GM12878 (cell line): ENCODE measurements around the gene MSRB1. TPM values are rescaled to one million over a fixed set of nuclear protein-coding genes. Genes with fewer than 3 reads are reported as not detected.

Experiments used
- BCLAF1 ChIP-seq: fragments of 450-650 bp; IDR thresholded peaks from 2 replicates; pipeline ENCODE4 v1.6.1; 2017; ENCODE audit warnings: antibody characterized with exemption, mild to moderate bottlenecking, moderate library complexity
- CEBPB ChIP-seq, 2 experiments: fragments of 150-350 bp in 1 of 2; IDR thresholded peaks; 2 replicates each; pipeline ENCODE4 v1.6.1; 2012 to 2014; ENCODE audit warnings: low read depth in 2 of 2, low read length in 2 of 2, borderline replicate concordance in 1 of 2, inconsistent platforms in 1 of 2
- CHD2 ChIP-seq: IDR thresholded peaks from 2 replicates; pipeline ENCODE4 v1.6.1; 2011; ENCODE audit warnings: low read depth, low read length, improper control_type of control experiment, borderline replicate concordance
- E2F4 ChIP-seq: IDR thresholded peaks from 2 replicates; pipeline ENCODE4 v1.6.1; 2012; ENCODE audit warnings: low read depth, low read length, improper control_type of control experiment
- E2F8 ChIP-seq: fragments of 450-650 bp; IDR thresholded peaks from 2 replicates; pipeline ENCODE4 v1.6.1; 2018; ENCODE audit warnings: mild to moderate bottlenecking, low read depth, moderate library complexity; ENCODE audit not compliant: partially characterized antibody
- FOXM1 ChIP-seq: IDR thresholded peaks from 2 replicates; pipeline ENCODE4 v1.6.1; 2012; ENCODE audit warnings: low read depth, mild to moderate bottlenecking, inconsistent platforms, low read length, moderate library complexity
- IRF4 ChIP-seq: IDR thresholded peaks from 2 replicates; pipeline ENCODE4 v1.6.1; 2011; ENCODE audit warnings: low read depth, low read length
- JUND ChIP-seq: IDR thresholded peaks from 2 replicates; pipeline ENCODE4 v1.6.1; 2012; ENCODE audit warnings: low read depth, mild to moderate bottlenecking, low read length, improper control_type of control experiment, moderate library complexity
- LARP7 ChIP-seq: fragments of 450-650 bp; IDR thresholded peaks from 2 replicates; pipeline ENCODE4 v1.6.1; 2017; ENCODE audit warnings: mild to moderate bottlenecking
- MTA2 ChIP-seq: fragments of 450-650 bp; IDR thresholded peaks from 2 replicates; pipeline ENCODE4 v1.6.1; 2016; ENCODE audit warnings: low read depth, mild to moderate bottlenecking, moderate library complexity
- MTA3 ChIP-seq: IDR thresholded peaks from 2 replicates; pipeline ENCODE4 v1.6.1; 2012; ENCODE audit warnings: low read length, inconsistent platforms, borderline replicate concordance
- MXI1 ChIP-seq: fragments of 150-350 bp; IDR thresholded peaks from 2 replicates; pipeline ENCODE4 v1.6.1; 2011; ENCODE audit warnings: low read depth, mild to moderate bottlenecking, inconsistent platforms, low read length, improper control_type of control experiment
- RELB ChIP-seq: fragments of 450-650 bp; IDR thresholded peaks from 2 replicates; pipeline ENCODE4 v1.6.1; 2017; ENCODE audit warnings: low read depth, mild to moderate bottlenecking, moderate library complexity
- SIN3A ChIP-seq: IDR thresholded peaks from 2 replicates; pipeline ENCODE4 v1.6.1; 2012; ENCODE audit warnings: low read depth, low read length, improper control_type of control experiment
- SP1 ChIP-seq: IDR thresholded peaks from one replicate; pipeline ENCODE4 v1.6.1; 2011; ENCODE audit warnings: low read depth, low read length
- STAT3 ChIP-seq: IDR thresholded peaks from 2 replicates; pipeline ENCODE4 v1.6.1; 2011; ENCODE audit warnings: low read depth, low read length, improper control_type of control experiment
- ZBTB4 ChIP-seq: fragments of 450-650 bp; formaldehyde crosslinking; IDR thresholded peaks from 2 replicates; pipeline ENCODE4 v1.4.0; 2022; ENCODE audit warnings: mild to moderate bottlenecking, moderate library complexity
- ZNF622 ChIP-seq: fragments of 450-650 bp; IDR thresholded peaks from 2 replicates; pipeline ENCODE4 v1.6.1; 2017; ENCODE audit warnings: mild to moderate bottlenecking, inconsistent platforms
- polyA plus RNA-seq, 11 experiments: library from polyadenylated mRNA; depleted of rRNA in 4 of 11; unstranded in 6 of 11; stranded (reverse) in 5 of 11; fragments of >200 nt; fragmentation: Nextera tagmentation in 4 of 11; fragmentation: Illumina TruSeq in 1 of 11; extraction: Ambion mirVana in 4 of 11; extraction: Trizol in 1 of 11; gene quantifications; 1 replicate in 1 of 11; 2 replicates in 10 of 11; pipeline versions ENCODE4 v1.2.1 to v1.2.3, GENCODE V29; 2011 to 2016; ENCODE audit warnings: inconsistent platforms in 2 of 11, missing spikeins in 2 of 11, low read depth in 1 of 11
- total RNA-seq, 4 experiments: library from RNA; depleted of rRNA in 3 of 4; stranded (reverse); fragments of >200 nt in 3 of 4; fragmentation: Illumina TruSeq in 1 of 4; extraction: Trizol in 1 of 4; gene quantifications; 2 replicates each; pipeline versions ENCODE4 v1.2.1 to v1.2.3, GENCODE V29; 2013 to 2021

Gene MSRB1
- total and polyA plus RNA-seq, 10 of the 15 experiments (the other 5 are each of a cell fraction or from before 2014, with no cell fraction given): 5.1 to 48.6 (median 25.7) TPM

GRCh38 chr16:1990351-1991134, 47.5 kb upstream of the MSRB1 start (continued):
- TF ChIP-seq CHD2: 0 out of 2 replicates have a peak, but pooled peaks have one; percentile 22
- no peak for TF ChIP-seq MTA2
- peak; percentile 53; the same call in 1 of the 2 replicates for TF ChIP-seq JUND
- no peak for TF ChIP-seq IRF4
- no peak for TF ChIP-seq E2F4
- TF ChIP-seq LARP7: peak; percentile 68; the same call in 1 of the 2 replicates
- TF ChIP-seq SIN3A: peak; percentile 15; the same call in 1 of the 2 replicates
- TF ChIP-seq FOXM1: no peak
- TF ChIP-seq RELB: no peak
- no peak for TF ChIP-seq E2F8
- no peak for TF ChIP-seq ZBTB4
- TF ChIP-seq STAT3: no peak
- TF ChIP-seq SP1: peak; percentile 2
- TF ChIP-seq MTA3: no peak
- no peak for TF ChIP-seq MXI1
- no peak for TF ChIP-seq BCLAF1
- no peak for TF ChIP-seq CEBPB (IDR thresholded peaks at IDR 0.05; ENCODE audit: borderline replicate concordance in 1 of 2, low read depth in 2 of 2, low read length in 2 of 2)
- TF ChIP-seq ZNF622: no peak
